DOHH2 (cell line): ENCODE data around the gene APOC3.

Experiments
- H3F3A ChIP-seq: fragments of 200-600 bp; sonication (generic), shearing (Covaris generic); 2 replicates; pipeline ENCODE4 v1.6.0; 2016; ENCODE audit warnings: antibody characterized with exemption, mild to moderate bottlenecking; ENCODE audit not compliant: control insufficient read depth, insufficient read depth
- H3K27ac ChIP-seq: fragments of 200-600 bp; sonication (generic); 2 replicates; pipeline ENCODE4 v1.5.1; 2014; ENCODE audit warnings: low read depth, mild to moderate bottlenecking, low read length, moderate library complexity
- H3K27me3 ChIP-seq: fragments of 200-600 bp; sonication (generic); 2 replicates; pipeline ENCODE4 v1.6.1; 2014; ENCODE audit warnings: mild to moderate bottlenecking, low read length, mixed read lengths; ENCODE audit not compliant: control insufficient read depth
- H3K36me3 ChIP-seq: fragments of 200-600 bp; sonication (generic); 2 replicates; pipeline ENCODE4 v1.6.1; 2014; ENCODE audit warnings: mild to moderate bottlenecking, low read length, moderate library complexity, mixed read lengths; ENCODE audit not compliant: control insufficient read depth
- H3K4me1 ChIP-seq: fragments of 200-600 bp; sonication (generic); 2 replicates; pipeline ENCODE4 v1.6.1; 2014; ENCODE audit warnings: mild to moderate bottlenecking, low read length, mixed read lengths; ENCODE audit not compliant: control insufficient read depth
- H3K4me2 ChIP-seq: fragments of 200-600 bp; sonication (generic); 2 replicates; pipeline ENCODE4 v1.6.0; 2014; ENCODE audit warnings: mild to moderate bottlenecking, low read length, moderate library complexity
- H3K4me3 ChIP-seq: fragments of 200-600 bp; sonication (generic); 2 replicates; pipeline ENCODE4 v1.5.1; 2014; ENCODE audit warnings: mild to moderate bottlenecking, low read length, mixed read lengths
- H3K79me2 ChIP-seq: fragments of 200-600 bp; sonication (generic); 2 replicates; pipeline ENCODE4 v1.6.1; 2014; ENCODE audit warnings: mild to moderate bottlenecking, low read length, mixed read lengths; ENCODE audit not compliant: control insufficient read depth
- H3K9me2 ChIP-seq: fragments of 200-600 bp; sonication (generic); replicated peaks from 2 replicates; pipeline ENCODE4 v1.6.1; 2014; ENCODE audit warnings: mild to moderate bottlenecking, low read length, mixed read lengths; ENCODE audit not compliant: control insufficient read depth
- H3K9me3 ChIP-seq: fragments of 200-600 bp; sonication (generic); 2 replicates; pipeline ENCODE4 v1.6.1; 2014; ENCODE audit warnings: antibody characterized with exemption, low read length, mixed read lengths; ENCODE audit not compliant: control insufficient read depth, insufficient read depth
- H4K20me1 ChIP-seq: fragments of 200-600 bp; sonication (generic); 2 replicates; pipeline ENCODE4 v1.6.0; 2014; ENCODE audit warnings: low read depth, mild to moderate bottlenecking, antibody characterized with exemption, low read length, moderate library complexity; ENCODE audit not compliant: control insufficient read depth, insufficient read depth
- CTCF ChIP-seq: fragments of 200-600 bp; sonication (generic); IDR thresholded peaks from one replicate; pipeline ENCODE4 v1.5.1; 2014; ENCODE audit warnings: antibody characterized with exemption, mild to moderate bottlenecking, low read depth, low read length; ENCODE audit not compliant: poor library complexity, severe bottlenecking
- EZH2phosphoT487 ChIP-seq: fragments of 200-600 bp; sonication (generic); IDR thresholded peaks from 2 replicates; pipeline ENCODE4 v1.6.1; 2017; ENCODE audit warnings: borderline replicate concordance, mild to moderate bottlenecking, antibody characterized with exemption, low read length, moderate library complexity, mixed read lengths

APOC3 gene

GRCh38 chr11:116788975-116789374, 40.7 kb upstream of the APOC3 start:
- Histone ChIP-seq H3K79me2 (peaks cover 28% of the 10 kb centered on the region), H3K4me1 (peaks cover 21% of the 10 kb centered on the region), H4K20me1 (no peaks in the 10 kb centered on the region), H3K27me3 (no peaks in the 10 kb centered on the region), H3K36me3 (peaks cover 37% of the 10 kb centered on the region), H3K4me3 (no peak overlapping the region), H3K9me3 (no peaks in the 10 kb centered on the region), H3K9me2 (no peaks in the 10 kb centered on the region), H3K27ac (no peak overlapping the region), H3K4me2 (no peak overlapping the region), H3F3A (no peaks in the 10 kb centered on the region)
- TF ChIP-seq EZH2phosphoT487 = no peak
- TF ChIP-seq CTCF = no peak

GRCh38 chr11:116790167-116791001, 39.3 kb upstream of the APOC3 start:
- no peak for TF ChIP-seq CTCF
- TF ChIP-seq EZH2phosphoT487 = no peak
- no peak overlapping the region for H3K4me3 ChIP-seq
- H3K27me3 ChIP-seq = no peaks in the 10 kb centered on the region
- H3F3A ChIP-seq = no peaks in the 10 kb centered on the region
- H4K20me1 ChIP-seq = no peaks in the 10 kb centered on the region
- no peak overlapping the region for H3K4me2 ChIP-seq
- no peaks in the 10 kb centered on the region for H3K9me3 ChIP-seq
- no peak overlapping the region for H3K27ac ChIP-seq
- no peaks in the 10 kb centered on the region for H3K9me2 ChIP-seq
- H3K4me1 ChIP-seq = peaks cover 21% of the 10 kb centered on the region
- peaks cover 27% of the 10 kb centered on the region for H3K79me2 ChIP-seq
- H3K36me3 ChIP-seq = peaks cover 23% of the 10 kb centered on the region

- peak; percentile 84 for TF ChIP-seq CTCF
- TF ChIP-seq EZH2phosphoT487 = no peak
- no peak overlapping the region for H3K4me2 ChIP-seq
- H3K4me1 ChIP-seq = peaks cover 20% of the 10 kb centered on the region
- H3K9me2 ChIP-seq = no peaks in the 10 kb centered on the region
- H3K9me3 ChIP-seq = no peaks in the 10 kb centered on the region
- H3K27ac ChIP-seq = no peak overlapping the region
- no peaks in the 10 kb centered on the region for H3F3A ChIP-seq
- H4K20me1 ChIP-seq = no peaks in the 10 kb centered on the region
- H3K79me2 ChIP-seq = peaks cover 19% of the 10 kb centered on the region
- H3K27me3 ChIP-seq = no peaks in the 10 kb centered on the region
- H3K36me3 ChIP-seq = peaks cover 15% of the 10 kb centered on the region
- no peak overlapping the region for H3K4me3 ChIP-seq
Measured at GRCh38 chr11:116791002-116791812, 38.5 kb upstream of the APOC3 start.
